Smooth muscle cell of the brain vasculature (primary cell): ENCODE results near the gene RPL35.
A peak's percentile ranks its signal among the peaks of the same experiment; 100 is the strongest.
"Not testable (repeated sequence)": the region's sequence is repeated elsewhere in the genome, so short reads cannot be mapped to it uniquely, and the experiment has no call there.

ENCODE experiments used
- DNase-seq: peaks from one replicate; pipeline ENCODE4 v3.0.0-alpha.2; 2012; ENCODE audit warnings: low read depth, low spot score

RPL35 gene

GRCh38 chr9:124852829-124853531 is 8.8 kb downstream of the RPL35 start, which contains the start of gene WDR38:
WDR38 (plus strand) TSS chr9:124853460; CDS start chr9:124853532, 72 bp downstream.
- DNase-seq = no peak

DNA sequence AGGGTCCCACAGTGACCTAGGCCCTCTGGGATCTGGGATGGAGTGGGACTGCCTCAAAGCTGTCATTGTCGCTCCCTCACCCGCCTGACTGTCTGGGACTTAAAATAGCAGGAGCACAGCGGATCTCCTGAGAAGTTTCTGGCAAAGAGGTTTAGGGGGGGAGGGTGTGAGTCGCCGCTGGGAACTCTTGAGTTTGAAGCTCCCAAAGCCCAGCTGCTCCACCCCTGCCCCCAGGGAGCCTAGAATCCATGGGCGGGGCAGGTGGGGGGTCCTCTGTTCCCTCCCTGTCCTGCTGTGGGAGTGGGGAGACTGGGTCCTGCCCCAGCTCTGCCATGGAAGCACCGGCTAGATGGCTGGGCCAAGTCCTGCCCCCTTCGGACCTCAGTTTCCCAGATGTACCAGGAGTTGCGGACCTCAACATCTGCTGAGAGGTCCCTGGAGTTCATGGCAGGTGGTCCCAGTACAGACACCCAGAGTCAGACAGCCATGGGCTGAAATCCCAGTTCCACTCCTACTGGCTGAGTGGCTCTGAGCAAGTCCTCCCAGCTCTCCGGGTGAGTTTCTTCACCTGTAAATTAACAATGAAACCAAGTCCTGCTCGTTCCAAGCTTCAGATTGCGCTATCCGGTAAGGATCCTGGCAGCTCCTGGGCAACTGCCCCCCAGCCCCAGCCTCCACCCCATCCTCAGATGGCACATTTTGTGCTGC is 9.5 kb downstream of the RPL35 start:
- no peak for DNase-seq

DNA sequence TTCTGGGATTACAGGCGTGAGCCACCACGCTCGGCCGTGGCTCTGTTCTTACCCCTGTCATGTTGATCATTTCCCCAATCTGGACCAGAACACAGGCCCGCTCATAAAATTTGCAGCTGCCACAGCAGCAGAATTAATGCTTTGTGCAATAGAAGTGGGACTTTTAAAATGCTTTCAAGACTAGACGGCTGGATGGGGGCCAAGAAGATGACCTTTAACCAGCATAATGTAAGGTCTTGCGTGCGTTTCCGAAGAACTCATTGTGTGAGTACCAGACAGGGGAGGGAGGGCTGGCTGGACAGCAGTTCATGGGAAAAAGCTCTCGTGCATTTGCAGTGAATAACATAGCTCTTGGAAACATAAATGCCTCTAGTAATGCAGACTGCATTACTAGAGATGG is 12.0 kb downstream of the RPL35 start:
- no peak for DNase-seq

- DNase-seq = no peak
Observed at GRCh38 chr9:124846969-124847368, 14.8 kb downstream of the RPL35 start.

DNA sequence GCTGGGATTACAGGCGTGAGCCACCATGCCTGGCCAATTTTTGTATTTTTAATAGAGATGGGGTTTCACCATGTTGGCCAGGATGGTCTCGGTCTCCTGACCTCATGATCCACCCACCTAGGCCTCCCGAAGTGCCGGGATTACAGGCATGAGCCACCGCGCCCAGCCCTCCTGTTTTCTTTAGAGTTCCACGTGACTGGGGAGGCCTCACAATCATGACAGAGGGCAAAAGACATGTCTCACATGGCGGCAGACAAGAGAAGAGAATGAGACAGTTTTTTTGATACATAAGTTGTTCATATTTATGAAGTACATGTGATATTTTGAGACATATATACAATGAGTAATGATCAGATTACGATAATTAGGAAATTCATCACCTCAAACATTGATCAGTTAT is 15.3 kb downstream of the RPL35 start:
- not testable (repeated sequence) for DNase-seq

DNA sequence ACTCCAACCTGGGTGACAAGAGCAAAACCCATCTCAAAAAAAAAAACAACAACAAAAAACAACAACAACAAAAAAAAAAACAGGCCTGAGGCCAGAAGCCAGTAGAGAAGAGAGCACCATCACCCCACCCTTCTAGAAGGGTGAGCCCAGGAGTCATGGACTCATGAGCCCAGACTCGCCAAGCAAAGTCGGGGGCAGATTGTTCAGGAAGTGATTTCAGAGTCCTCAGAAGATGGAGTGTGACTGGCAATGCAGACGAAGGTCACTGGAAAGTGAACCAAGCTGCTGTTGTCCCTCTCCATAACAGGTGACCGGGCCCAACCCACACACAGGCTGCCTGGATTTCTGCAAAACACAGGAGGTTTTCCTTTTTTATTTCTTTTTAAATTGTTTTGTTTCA is 17.5 kb downstream of the RPL35 start:
- no peak for DNase-seq

DNA sequence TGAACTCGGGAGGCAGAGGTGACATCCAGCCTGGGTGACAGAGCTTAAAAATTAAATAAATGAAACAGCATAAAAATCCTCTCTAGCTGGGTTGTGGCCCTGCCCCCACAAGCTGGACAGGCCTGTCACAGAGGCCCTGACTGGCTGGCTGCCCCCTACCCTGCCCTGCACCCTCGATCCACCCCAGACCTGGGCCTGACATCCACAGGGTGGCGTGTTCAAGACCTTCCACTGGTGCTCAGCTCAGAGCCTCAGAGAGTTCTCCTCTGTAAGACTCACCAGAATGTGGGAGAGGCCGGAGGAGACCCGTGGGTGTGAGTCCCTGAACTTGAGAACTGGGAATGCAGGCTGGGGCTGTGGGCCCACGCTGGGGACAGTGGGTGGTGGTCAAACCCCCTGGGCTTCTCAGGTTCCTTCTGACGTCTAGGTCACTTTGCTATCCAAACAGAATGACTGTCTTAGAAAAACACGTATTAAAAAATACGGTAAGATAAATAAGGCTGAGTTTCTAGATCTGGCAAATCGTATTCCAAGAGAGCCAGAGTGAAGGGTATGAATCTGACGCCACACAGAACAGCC is 18.2 kb downstream of the RPL35 start:
- peak; percentile 81 for DNase-seq

GRCh38 chr9:124841075-124841821 is 20.5 kb downstream of the RPL35 start:
- DNase-seq = no peak

DNA sequence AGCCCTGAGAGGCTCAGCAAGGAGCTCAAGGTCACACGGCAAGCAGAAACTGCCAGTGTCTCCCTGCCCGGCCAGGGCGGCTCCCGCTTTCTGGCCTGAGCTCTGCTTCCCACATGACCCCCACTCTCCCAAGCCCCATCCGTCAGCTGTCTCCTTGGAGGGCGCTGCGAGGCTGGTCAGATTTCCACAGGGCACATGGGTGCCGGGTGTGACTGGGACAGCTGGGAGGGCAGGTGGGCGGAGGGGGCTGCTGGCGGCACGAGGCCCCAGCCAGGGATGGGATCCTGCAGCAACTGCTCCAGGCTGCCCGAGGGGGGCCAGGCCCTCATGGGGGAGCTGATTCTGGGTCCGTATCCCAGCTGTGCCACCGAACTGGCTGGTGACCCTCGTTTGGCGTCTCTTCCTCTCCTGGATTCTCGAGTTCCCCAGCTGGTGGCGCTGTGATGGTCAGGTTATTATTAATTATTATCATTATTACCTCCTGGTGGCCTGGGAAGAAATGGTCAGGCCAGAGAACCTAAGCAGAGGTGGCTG is 21.4 kb downstream of the RPL35 start:
- DNase-seq = no peak

DNA sequence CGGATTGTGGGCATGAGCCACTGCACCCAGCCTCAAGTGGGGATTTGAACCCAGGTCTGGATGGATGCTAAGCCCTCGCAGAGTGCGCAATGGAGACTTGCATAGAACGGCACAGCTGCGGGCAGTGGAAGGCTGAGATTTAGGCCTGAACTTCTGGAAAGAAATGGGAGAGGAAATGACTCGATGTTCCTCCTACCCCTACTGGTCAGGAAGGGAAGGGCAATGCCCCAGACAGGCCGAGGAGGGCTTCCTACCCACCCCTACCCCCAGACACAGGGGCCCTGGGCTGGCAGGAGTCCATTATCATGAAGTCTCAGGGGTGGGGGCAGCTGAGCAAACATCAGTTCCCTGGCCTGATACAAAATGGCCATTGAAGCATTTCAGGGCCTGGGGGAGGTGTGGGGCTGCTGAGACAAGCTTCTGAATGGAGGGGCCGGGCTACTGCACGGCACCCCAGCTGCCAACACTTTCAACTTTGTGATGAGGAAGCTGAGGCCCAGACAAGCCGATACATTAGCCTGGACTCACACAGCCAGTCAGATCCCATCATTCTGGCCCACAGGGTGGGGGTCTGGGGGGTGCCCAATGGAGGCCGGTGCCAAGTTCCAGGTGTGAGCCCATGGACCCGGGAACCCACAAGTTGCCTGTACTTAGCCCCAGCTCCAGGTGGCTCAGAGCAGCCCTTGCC is 22.0 kb downstream of the RPL35 start:
- no peak for DNase-seq

DNA sequence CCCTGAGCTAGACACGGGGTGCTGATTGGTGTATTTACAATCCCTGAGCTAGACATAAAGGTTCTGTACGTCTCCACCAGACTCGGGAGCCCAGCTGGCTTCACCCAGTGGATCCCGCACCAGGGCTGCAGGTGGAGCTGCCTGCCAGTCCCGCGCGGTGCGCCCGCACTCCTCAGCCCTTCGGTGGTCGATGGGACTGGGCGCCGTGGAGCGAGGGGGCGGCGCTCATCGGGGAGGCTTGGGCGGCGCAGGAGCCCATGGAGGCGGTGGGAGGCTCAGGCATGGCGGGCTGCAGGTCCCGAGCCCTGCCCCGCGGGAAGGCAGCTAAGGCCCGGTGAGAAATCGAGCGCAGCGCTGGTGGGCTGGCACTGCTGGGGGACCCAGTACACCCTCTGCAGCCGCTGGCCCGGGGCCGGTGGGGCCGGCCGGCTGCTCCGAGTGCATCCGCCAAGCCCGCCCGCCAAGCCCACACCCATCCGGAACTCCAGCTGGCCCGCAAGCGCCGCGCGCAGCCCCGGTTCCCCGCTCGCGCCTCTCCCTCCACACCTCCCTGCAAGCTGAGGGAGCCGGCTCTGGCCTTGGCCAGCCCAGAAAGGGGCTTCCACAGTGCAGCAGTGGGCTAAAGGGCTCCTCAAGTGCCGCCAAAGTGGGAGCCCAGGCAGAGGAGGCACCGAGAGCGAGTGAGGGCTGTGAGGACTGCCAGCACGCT is 23.0 kb downstream of the RPL35 start:
- DNase-seq = not testable (repeated sequence)

DNA sequence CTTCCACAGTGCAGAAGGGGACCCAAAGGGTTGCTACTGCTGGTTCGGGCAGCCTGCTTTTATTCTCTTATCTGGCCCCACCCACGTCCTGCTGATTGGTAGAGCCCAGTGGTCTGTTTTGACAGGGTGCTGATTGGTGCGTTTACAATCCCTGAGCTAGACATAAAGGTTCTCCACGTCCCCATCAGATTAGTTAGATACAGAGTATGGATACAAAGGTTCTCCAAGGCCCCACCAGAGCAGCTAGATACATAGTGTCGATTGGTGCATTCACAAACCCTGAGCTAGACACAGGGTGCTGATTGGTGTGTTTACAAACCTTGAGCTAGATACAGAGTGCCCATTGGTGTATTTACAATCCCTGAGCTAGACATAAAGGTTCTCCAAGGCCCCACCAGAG is 23.6 kb downstream of the RPL35 start:
- DNase-seq = not testable (repeated sequence)

DNA sequence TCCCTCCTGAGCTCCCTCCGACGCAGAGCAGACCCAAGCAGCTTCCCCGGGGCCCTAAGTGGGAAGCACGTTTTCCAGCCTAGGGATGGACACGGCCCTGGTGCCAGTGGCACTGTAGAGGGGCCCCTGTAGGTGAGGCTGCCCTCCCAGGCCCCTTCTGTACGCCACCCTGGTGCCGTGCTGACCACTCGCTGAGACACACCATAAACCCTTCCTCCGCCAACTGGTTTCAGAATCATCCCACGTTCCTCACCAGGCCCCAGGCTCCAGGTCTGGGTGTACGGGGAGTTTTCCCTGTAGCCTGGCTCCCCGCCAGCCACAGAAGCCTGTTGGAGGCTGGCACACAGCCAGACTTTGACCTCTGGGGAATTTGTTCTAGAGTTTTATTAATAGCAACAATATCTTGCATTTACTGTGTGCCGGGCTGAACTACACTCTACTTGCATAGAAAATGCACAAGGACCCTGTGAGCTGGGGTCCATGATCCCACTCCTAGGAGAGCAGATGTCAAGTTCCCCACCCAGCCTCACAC is 26.7 kb downstream of the RPL35 start:
- DNase-seq = no peak

- no peak for DNase-seq
Observed at GRCh38 chr9:124834591-124834990, 27.2 kb downstream of the RPL35 start.

- no peak for DNase-seq
Observed at GRCh38 chr9:124831642-124832364, 30.0 kb downstream of the RPL35 start.

GRCh38 chr9:124830593-124830992 is 31.2 kb downstream of the RPL35 start:
- DNase-seq = no peak

DNA sequence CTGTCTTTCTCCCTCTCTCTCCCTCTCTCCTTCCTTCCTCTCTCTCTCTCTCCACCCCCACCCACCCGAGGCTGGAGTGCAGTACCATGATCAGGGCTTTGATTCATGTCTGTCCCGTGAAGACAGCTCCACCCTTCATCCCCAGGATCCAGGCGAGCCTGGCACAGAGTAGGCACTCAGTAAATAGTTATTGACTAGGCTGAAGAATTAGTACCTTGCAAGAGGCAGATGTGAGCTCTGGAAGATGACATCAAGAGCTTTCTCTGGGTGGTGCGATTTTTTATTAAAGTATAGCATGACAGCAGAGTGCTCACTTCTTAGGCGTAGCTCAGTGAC is 32.5 kb downstream of the RPL35 start:
- DNase-seq = no peak

DNA sequence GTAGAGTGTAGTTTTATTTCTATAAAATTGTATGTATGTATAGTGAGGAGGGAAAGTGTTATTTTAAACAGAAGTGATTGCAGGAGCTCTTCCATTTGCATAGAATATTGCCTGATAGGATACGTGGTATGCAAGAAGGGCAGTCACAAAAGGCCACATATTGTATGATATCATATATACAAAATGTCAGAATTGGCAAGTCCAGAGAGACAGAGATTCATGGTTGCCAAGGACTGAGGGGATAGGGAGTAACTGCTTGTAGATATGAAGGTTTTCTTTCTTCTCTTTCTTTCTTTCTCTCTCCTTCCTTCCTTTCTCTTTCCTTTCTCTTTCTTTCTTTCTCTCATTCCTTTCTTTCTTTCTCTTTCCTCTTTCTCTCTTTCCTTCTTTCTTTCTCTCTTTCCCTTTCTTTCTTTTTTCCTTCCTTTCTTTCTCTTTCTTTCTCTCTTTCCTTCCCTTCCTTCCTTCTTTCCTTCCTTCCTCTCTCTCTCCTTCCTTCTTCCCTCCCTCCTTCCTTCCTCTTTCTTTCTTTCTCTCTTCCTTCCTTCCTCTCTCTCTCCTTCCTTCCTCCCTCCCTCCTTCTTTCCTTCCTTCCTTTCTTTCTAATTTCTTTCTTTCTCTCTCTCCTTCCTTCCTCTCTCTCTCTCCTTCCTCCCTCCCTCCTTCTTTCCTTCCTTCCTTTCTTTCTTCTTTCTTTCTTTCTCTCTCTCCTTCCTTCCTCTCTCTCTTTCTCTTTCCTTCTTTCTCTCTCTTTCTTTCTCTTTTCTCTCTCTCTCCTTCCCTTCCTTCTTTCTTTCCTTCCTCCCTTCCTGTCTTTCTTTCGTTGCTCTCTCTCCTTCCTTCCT is 33.0 kb downstream of the RPL35 start:
- DNase-seq = no peak
